Measurements from ENCODE around the gene VAV2.

Gene VAV2

DNA sequence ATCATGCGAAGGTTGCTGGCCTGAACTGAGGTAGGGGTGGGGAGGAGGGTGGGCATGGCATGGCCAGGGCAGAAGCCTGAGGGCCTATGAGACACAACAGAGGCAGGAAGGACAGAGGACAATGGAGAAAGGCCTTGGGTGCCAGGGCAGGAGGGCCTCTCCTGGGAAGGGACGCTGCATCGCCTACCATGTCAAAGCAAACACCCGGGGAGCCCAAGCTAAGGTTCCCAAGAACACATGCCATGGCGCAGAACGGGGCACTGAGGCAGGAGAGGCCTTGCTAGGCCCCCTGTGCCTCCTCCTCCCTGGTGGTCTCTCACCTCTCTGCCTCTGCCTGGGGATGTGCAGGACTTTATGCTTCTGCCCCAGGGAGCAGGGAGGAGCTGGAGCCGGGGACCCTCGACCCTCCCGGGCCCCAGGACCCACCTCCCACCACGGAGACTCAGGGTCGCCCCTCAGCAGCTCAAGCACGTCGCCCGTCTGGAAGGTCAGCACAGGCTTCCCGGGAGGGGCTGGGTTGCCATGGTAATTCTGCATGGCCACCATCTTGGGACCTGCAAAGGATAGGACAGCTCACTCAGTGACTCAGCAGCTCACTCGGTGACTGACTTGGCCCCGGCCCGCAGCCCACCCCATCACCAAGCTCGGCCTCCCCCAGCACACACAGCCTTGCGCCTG lies 213.6 kb downstream of the VAV2 start:
- H3K27me3 ChIP-seq (ENCODE audit: insufficient read depth, low read length): no peaks in the 10 kb centered on the region
- H3K4me3 ChIP-seq (ENCODE audit: low read length): no peak overlapping the region
- H3K9me3 ChIP-seq (ENCODE audit: insufficient read depth, low read depth, low read length): no peaks in the 10 kb centered on the region
- H3K27ac ChIP-seq (ENCODE audit: low read length): no peak overlapping the region
- no peaks in the 10 kb centered on the region for H3K4me1 ChIP-seq (ENCODE audit: insufficient read depth, low read length)
- peaks cover 39% of the 10 kb centered on the region for H3K36me3 ChIP-seq (ENCODE audit: insufficient read depth, low read depth, low read length)
- H3K9ac ChIP-seq (ENCODE audit: low read depth, low read length): no peak overlapping the region

DNA sequence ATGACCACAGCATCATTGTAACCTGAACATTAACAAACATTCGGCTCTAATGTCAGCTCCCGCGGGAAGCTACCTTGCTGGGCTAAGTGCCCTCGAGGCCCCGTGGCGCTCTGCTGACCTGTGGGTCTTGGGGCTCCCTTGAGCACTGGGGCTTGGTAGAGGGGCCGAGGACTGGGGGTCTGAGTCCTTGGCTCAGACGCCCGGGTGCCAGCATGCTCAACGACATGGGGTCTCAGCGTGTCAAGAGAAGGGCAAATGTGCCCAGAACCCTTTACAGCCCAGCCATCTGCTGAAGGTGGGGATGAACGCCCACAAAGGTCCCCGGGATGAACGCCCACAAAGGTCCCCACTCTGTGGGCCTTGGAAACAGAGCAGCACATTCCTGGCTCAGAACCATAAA lies 214.3 kb downstream of the VAV2 start:
- Histone ChIP-seq H3K27me3 (ENCODE audit: insufficient read depth, low read length) (no peaks in the 10 kb centered on the region), H3K9me3 (ENCODE audit: insufficient read depth, low read depth, low read length) (no peaks in the 10 kb centered on the region), H3K27ac (ENCODE audit: low read length) (no peak overlapping the region), H3K9ac (ENCODE audit: low read depth, low read length) (no peak overlapping the region), H3K4me3 (ENCODE audit: low read length) (no peak overlapping the region), H3K36me3 (ENCODE audit: insufficient read depth, low read depth, low read length) (peaks cover 36% of the 10 kb centered on the region), H3K4me1 (ENCODE audit: insufficient read depth, low read length) (no peaks in the 10 kb centered on the region)

DNA sequence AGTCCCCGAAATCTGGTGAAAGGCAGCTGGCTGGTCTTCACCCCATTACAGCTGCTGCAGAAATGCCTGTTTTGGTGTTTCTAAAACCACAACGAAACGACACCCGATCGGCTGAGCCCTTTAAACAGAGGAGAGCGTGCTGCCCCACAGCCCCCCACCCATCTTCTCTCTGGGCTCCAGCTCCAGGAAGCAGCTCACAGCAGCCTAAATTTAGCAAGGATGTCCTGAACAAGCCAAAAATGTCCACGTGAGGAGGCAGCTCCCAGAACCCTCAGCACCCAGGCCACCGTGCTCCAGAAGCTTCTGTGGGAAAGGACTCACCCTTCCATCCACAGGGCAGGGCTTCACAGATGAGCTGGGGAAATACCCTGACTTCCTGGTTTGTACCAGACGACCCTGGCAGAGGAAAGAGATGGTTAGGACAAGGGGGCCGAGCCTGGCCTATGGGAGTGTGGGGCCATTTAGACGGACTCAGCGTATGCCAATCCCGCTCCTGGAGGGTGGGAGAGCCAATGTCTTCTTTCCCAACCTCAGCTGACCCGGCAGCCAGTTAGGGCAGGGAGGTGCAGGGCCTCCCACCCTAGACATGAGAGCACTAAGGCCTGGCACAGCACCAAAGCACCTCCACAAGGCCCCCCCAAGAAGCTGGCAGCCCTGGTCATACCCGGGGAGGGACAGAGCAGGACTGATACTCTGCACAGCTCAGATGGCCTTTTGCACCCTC lies 214.9 kb downstream of the VAV2 start:
- Histone ChIP-seq H3K4me3 (ENCODE audit: low read length) (no peak overlapping the region), H3K4me1 (ENCODE audit: insufficient read depth, low read length) (no peaks in the 10 kb centered on the region), H3K9me3 (ENCODE audit: insufficient read depth, low read depth, low read length) (no peaks in the 10 kb centered on the region), H3K27ac (ENCODE audit: low read length) (no peak overlapping the region), H3K36me3 (ENCODE audit: insufficient read depth, low read depth, low read length) (peaks cover 34% of the 10 kb centered on the region), H3K27me3 (ENCODE audit: insufficient read depth, low read length) (no peaks in the 10 kb centered on the region), H3K9ac (ENCODE audit: low read depth, low read length) (no peak overlapping the region)

DNA sequence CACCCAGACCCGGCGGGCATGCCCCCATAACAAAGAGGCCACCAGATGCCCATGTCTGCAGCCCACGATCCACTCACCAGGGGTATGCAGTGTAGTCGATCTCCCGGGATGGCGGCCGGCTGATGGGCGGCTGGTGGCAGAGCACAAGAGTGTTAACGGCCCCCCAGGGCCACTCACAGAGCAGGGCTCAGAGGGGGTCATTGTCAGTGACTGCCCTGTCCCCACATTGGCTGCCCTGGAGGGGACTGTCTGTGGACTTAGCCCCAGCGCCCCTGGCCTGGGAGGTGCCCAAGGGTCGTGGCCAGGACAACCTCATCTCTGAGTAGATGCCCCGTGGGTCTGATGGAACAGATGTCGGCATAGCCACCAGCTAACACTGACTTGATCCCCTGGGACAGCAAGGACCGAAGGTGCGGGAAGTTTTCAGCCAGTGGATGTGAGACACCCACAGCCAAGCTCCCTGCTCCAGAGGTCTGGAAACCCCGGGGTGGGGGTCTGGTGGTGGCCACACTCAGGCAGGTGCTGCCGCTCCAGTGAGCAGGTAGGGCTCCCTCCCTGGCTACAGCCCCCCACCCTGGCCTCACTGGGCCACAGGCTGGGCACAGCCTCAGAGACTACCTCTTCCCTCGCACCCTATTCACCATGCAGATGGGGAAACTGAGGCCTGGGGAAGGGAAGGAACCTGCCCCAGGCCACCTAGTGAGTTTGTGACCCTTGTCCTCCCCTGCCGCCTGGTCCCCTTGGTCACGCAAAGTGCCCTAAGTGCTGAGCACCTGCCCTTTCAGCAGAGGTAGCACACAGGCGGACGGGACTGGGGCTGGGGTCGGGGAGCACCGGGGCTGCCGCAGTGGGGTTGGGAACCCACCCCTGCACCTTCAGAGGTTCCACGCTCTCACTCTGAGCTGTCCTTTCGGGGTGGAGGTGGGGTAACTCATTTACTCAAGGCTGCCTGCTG lies 215.9 kb downstream of the VAV2 start:
- Histone ChIP-seq H3K27me3 (ENCODE audit: insufficient read depth, low read length) (no peaks in the 10 kb centered on the region), H3K36me3 (ENCODE audit: insufficient read depth, low read depth, low read length) (peaks cover 34% of the 10 kb centered on the region), H3K9me3 (ENCODE audit: insufficient read depth, low read depth, low read length) (no peaks in the 10 kb centered on the region), H3K27ac (ENCODE audit: low read length) (no peak overlapping the region), H3K4me1 (ENCODE audit: insufficient read depth, low read length) (no peaks in the 10 kb centered on the region), H3K9ac (ENCODE audit: low read depth, low read length) (no peak overlapping the region), H3K4me3 (ENCODE audit: low read length) (no peak overlapping the region)

DNA sequence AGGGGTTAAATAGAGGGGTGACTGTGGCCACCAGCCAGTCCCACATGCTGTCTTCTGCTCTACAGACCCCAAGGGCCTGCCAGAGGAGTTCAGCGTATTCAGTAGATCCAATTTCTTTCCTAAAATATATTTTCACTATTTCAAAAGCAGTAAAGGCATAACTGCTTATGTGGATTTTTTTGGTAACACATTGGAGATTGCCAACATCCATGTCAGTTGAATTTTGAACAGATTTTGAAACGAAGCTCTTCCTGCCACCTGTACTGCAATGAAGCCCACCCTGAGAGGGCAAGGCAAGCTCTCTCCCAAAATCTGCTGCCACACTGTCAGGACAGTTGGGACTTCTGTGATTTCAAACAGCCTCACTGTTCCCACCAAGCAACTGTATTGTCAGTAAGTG lies 216.8 kb downstream of the VAV2 start:
- Histone ChIP-seq H3K27me3 (ENCODE audit: insufficient read depth, low read length) (no peaks in the 10 kb centered on the region), H3K9ac (ENCODE audit: low read depth, low read length) (no peak overlapping the region), H3K36me3 (ENCODE audit: insufficient read depth, low read depth, low read length) (peaks cover 39% of the 10 kb centered on the region), H3K27ac (ENCODE audit: low read length) (no peak overlapping the region), H3K9me3 (ENCODE audit: insufficient read depth, low read depth, low read length) (no peaks in the 10 kb centered on the region), H3K4me1 (ENCODE audit: insufficient read depth, low read length) (no peaks in the 10 kb centered on the region), H3K4me3 (ENCODE audit: low read length) (no peak overlapping the region)

DNA sequence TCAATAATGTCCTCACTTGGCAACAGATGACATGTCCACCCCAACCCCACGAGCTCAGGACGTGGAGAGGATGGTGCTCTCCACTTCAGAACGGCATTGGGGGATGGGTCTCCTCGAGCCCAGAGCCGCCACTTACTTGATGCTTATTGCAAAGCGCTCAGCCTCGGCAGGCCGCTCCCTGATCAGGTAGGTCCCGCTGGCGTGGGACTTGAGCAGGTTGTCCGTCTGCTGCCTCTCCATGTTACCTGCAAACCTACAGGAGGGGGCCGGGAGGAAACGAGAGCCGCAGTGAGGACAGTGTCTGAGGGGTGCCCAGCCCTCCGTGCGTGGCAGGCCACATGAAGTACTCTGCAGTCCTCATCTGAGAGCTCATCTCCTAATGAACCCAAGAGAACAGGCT lies 217.3 kb downstream of the VAV2 start:
- no peak overlapping the region for H3K9ac ChIP-seq (ENCODE audit: low read depth, low read length)
- H3K27me3 ChIP-seq (ENCODE audit: insufficient read depth, low read length): no peaks in the 10 kb centered on the region
- H3K4me3 ChIP-seq (ENCODE audit: low read length): no peak overlapping the region
- peaks cover 40% of the 10 kb centered on the region for H3K36me3 ChIP-seq (ENCODE audit: insufficient read depth, low read depth, low read length)
- H3K27ac ChIP-seq (ENCODE audit: low read length): no peak overlapping the region
- no peaks in the 10 kb centered on the region for H3K4me1 ChIP-seq (ENCODE audit: insufficient read depth, low read length)
- no peaks in the 10 kb centered on the region for H3K9me3 ChIP-seq (ENCODE audit: insufficient read depth, low read depth, low read length)

DNA sequence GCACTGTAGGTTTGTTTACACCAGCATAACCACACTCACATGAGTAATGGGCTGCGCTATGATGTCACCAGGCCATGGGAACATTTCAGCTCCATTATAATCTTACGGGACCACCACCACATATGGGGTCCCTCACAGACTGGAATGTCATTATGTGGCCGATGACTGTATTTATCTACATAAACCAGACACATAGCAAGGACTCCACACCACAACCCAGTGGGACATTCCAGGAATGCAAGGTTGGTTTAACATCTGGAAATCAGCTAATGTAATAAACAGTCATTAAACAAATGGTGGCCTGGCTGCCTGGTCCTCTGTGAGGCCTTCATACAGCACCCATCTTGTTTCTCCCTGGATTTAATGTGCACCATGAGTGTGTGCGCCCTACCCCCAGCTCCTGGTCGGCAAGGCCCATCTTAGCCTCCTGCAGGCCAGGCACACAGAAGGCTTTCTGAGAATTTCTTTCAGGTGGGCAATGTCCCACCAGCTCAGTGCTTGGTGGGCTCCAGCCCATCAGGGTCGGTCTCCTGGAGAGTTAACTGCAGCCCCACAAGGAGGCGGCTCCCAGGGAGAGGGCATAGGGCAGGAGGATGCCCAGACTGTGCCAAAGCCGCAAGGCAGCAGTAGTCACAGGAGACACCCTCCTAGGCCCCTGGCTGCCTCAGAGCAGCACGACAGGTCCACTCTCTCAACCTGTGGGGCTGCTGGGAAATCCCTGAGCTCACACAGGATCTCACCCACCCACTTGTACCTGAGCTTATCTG lies 218.1 kb downstream of the VAV2 start:
- H3K27ac ChIP-seq (ENCODE audit: low read length): no peak overlapping the region
- peaks cover 40% of the 10 kb centered on the region for H3K36me3 ChIP-seq (ENCODE audit: insufficient read depth, low read depth, low read length)

GRCh38 chr9:133772581-133772980 lies 219.5 kb downstream of the VAV2 start:
- Histone ChIP-seq H3K27ac (ENCODE audit: low read length) (no peak overlapping the region), H3K9ac (ENCODE audit: low read depth, low read length) (no peak overlapping the region), H3K36me3 (ENCODE audit: insufficient read depth, low read depth, low read length) (peaks cover 46% of the 10 kb centered on the region), H3K27me3 (ENCODE audit: insufficient read depth, low read length) (no peaks in the 10 kb centered on the region), H3K4me3 (ENCODE audit: low read length) (no peak overlapping the region), H3K9me3 (ENCODE audit: insufficient read depth, low read depth, low read length) (peaks cover 4% of the 10 kb centered on the region; the same call in 1 of the 2 replicates), H3K4me1 (ENCODE audit: insufficient read depth, low read length) (no peaks in the 10 kb centered on the region)

More for the DNA sequence above, 218.1 kb downstream of the VAV2 start:
- Histone ChIP-seq H3K27me3 (ENCODE audit: insufficient read depth, low read length) (no peaks in the 10 kb centered on the region), H3K4me3 (ENCODE audit: low read length) (no peak overlapping the region), H3K9me3 (ENCODE audit: insufficient read depth, low read depth, low read length) (no peaks in the 10 kb centered on the region), H3K9ac (ENCODE audit: low read depth, low read length) (no peak overlapping the region), H3K4me1 (ENCODE audit: insufficient read depth, low read length) (no peaks in the 10 kb centered on the region)

DNA sequence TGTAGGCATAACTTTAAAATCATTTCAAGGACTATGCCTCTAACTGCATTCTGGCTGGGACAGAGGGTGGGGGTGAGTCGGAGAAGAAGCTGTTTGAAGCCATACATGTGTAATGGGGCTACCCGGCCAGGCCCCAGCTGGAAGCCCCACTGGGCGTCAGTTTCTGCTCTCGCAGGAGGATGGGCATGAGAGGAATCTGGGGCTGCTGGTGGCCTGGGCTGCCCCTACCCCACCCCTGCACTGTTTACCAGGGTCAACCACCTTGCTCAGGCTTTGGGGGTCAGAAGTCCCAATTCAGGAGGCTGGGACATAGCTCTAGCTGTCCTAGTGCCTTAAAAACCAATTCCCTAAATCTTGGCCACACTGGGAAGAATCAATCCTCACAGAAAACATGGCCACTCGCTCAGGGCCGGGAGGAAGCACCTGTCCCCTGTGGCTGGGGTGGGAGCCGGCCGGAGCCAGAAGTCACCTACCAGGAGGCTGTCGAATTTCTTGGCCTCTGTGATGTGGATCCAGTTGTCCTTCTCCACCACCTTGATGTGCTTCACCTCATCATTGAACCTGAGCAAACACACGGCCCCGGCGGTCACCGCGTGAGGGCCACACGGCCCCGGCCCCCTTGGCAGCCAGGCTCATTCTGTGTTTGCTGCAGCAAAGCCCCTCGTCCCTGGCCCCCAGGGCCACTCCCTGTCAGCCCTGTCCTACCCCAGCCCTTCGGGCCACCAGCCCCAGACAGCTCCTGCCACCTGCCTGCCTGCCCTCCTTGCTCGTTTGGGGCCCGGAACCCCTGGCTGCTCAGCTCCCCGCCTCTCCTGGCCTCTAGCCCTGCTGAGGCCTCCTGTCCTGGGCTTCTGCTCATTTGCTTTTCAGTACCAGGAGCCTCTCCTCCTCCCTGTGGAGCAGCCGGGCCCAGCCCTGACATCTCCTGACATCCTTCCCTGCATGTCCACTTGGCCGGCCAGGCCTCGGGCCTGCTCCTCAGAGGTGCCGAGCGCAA lies 220.3 kb downstream of the VAV2 start:
- H3K9me3 ChIP-seq (ENCODE audit: insufficient read depth, low read depth, low read length): peaks cover 12% of the 10 kb centered on the region
- peaks cover 48% of the 10 kb centered on the region for H3K36me3 ChIP-seq (ENCODE audit: insufficient read depth, low read depth, low read length)
- no peak overlapping the region for H3K4me3 ChIP-seq (ENCODE audit: low read length)
- no peaks in the 10 kb centered on the region for H3K27me3 ChIP-seq (ENCODE audit: insufficient read depth, low read length)
- no peak overlapping the region for H3K27ac ChIP-seq (ENCODE audit: low read length)
- no peak overlapping the region for H3K9ac ChIP-seq (ENCODE audit: low read depth, low read length)
- H3K4me1 ChIP-seq (ENCODE audit: insufficient read depth, low read length): no peaks in the 10 kb centered on the region

GRCh38 chr9:133770076-133770777 lies 221.9 kb downstream of the VAV2 start:
- Histone ChIP-seq H3K9me3 (ENCODE audit: insufficient read depth, low read depth, low read length) (peaks cover 13% of the 10 kb centered on the region), H3K4me1 (ENCODE audit: insufficient read depth, low read length) (no peaks in the 10 kb centered on the region), H3K9ac (ENCODE audit: low read depth, low read length) (no peak overlapping the region), H3K36me3 (ENCODE audit: insufficient read depth, low read depth, low read length) (peaks cover 39% of the 10 kb centered on the region), H3K27ac (ENCODE audit: low read length) (no peak overlapping the region), H3K4me3 (ENCODE audit: low read length) (no peak overlapping the region), H3K27me3 (ENCODE audit: insufficient read depth, low read length) (no peaks in the 10 kb centered on the region)
